GM12873 (cell line): ENCODE measurements around the gene TMA16.

Experiments
- TF ChIP-seq, protein P1 (sequence below): IDR thresholded peaks from 2 replicates; pipeline ENCODE4 v1.5.1; 2012; ENCODE audit warnings: low read depth, mild to moderate bottlenecking, moderate library complexity, low read length, control low read depth; ENCODE audit not compliant: insufficient read depth; ENCODE audit errors: missing control alignments

TMA16 gene

DNA sequence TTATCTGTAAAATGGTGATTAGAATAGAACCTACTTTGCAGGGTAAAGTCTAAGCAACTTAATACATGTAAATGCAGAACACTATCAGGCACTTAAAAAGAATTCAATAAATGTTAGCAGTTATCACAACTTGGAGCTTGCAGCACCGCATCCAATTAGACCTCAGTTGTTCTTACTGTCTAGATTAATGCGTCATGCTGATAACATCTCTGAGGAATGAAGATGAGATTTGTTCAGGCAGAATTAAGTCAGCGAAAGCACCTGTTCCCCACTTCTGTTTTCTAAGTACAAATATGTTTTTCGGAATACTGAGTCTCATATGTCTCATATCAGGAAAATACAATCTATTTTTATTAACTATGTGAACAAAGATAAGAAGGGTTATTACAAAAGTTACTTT is 58.7 kb downstream of the TMA16 start:
- TF ChIP-seq, protein P1, sequence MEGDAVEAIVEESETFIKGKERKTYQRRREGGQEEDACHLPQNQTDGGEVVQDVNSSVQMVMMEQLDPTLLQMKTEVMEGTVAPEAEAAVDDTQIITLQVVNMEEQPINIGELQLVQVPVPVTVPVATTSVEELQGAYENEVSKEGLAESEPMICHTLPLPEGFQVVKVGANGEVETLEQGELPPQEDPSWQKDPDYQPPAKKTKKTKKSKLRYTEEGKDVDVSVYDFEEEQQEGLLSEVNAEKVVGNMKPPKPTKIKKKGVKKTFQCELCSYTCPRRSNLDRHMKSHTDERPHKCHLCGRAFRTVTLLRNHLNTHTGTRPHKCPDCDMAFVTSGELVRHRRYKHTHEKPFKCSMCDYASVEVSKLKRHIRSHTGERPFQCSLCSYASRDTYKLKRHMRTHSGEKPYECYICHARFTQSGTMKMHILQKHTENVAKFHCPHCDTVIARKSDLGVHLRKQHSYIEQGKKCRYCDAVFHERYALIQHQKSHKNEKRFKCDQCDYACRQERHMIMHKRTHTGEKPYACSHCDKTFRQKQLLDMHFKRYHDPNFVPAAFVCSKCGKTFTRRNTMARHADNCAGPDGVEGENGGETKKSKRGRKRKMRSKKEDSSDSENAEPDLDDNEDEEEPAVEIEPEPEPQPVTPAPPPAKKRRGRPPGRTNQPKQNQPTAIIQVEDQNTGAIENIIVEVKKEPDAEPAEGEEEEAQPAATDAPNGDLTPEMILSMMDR, result no peak

DNA sequence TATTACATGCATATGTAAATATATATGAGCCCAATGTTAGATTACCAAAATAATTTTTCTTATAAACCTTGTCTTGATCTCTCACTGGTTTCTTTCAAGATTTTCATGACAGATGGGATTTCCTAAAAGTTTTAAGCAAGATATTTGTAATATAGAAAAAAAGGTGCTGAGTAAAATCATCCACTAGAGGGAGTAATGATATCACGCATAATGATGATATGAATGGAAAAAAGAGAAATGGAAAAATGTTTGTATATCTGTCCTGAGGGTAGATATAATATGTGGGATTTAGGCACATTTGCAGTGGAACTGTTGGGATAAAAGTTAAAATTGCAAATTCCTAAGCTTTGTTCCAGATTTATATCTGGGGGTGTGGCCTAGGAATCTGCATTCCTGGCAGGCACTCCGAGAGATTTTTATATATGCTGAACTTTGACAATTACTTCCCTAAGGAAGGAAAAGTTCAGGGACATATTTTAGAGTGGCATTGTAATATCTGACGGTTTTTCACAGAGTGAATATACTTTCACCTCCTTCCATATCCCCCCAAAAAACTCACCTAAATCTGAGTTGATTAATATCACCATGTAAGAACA is 60.5 kb downstream of the TMA16 start:
- TF ChIP-seq, protein P1, result peak; percentile 42

DNA sequence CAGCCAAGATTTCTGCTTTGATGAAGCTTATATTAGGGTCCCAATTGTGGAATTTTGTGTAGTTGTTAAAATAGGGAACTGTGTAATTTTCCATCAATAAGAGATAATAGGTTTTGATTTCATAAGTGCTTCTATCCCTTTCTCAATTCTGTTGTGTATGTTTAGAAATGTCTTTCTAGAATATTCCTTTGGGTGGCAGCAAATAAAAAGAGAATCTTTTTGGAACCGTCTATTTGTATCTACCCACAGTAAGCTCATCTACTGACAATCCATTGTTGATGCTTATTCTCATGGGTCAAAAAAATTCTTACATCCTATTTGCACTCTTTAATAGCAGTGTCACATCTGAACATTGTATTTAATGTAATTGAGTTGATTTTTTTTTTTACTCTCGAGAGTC is 61.7 kb downstream of the TMA16 start:
- TF ChIP-seq, protein P1, result peak; percentile 19

DNA sequence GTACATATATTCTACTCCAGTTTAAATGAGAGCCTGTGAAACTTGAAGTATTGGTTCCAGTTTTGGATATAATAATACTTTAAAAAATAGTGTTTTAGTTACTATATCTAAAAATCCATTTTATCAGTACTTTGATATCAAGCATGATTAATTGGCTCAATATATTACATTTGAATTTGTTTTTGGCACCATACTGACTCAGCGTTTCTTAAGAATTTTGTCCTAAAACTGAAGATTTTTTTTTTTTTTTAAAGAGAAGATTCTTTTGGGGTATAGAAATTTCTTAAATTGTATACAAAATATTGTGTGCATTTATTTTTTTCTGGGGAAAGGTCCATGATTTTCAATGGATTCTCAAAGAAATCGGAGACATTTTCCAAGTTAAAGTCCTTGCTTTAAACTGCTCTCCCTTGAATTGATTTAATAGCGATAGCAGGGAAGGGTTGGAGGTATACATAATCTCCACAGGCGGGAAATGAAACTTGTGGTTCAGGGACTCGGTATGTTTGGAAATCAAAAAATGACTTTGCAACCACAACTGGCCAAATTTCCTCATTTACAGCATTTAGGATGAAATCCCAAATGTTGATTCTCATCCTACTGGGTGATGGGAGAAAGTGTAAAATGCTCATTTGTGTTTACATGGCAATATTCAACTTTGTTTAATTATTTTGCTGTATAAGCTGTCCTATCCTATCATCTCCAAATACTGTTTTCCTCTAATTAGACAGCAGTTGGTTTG is 62.3 kb downstream of the TMA16 start:
- TF ChIP-seq, protein P1, result no peak

DNA sequence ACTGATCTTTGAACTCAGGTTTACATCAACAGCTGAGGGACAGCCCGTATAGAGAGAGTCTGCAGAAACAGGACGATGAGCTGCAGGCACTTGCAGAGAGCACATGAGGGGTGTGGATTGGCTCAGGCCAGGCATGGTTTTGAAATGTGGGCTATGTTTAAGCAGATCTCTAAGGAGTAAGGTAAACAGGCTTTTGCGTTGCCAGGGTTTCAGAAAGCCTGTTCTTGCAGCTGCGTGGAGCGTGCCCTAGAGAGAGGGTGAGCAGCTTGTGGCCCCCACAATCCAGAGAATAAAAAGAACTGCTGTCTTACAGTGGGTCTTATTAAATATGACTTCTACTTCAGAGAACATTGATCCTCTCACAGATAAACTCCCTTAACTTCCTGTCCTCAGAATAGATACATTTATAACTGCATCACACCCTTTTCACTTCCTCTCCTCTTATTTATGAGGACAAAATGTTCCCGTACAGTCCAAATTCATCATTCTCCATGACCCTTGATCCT is 64.1 kb downstream of the TMA16 start:
- TF ChIP-seq, protein P1, result no peak

DNA sequence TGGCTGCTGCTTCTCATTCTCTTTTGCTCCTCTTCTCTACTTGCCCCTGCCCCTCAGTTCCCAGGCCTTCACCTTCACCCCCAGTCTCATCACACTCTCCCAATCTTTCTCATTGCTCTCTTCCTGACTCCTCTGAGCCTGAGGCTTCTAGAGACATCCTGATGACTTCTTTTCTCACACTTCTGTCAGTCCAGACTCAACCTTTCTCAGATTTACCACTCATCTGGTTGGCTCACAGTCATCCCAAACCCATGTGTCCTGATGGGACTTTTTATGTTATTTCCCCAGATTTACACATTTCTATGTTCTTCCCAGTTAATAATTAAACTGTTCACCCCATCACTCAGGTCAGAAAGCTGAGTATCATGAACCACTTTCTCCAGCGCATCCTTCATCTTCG is 68.0 kb downstream of the TMA16 start:
- TF ChIP-seq, protein P1, result no peak

DNA sequence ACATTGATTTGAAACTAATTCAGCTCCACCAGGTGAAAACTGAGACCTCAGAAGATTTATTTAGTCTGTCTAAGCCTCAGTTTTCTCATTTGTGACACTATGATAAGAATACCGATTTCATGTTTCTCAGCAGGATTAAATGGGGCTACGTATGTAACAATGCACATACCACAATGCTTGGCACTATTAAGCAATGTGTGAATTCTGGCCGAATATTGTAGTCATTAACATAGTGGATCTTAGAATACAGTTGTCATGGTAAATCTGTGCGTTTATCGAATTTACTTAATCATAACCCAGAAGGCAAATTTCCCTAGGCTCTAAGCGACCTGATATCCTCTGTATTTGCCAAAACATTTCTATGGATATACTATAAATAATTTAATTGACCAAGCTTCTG is 69.1 kb downstream of the TMA16 start:
- TF ChIP-seq, protein P1, result no peak
